ENCODE measurements around the gene NPFFR1. TPM values are rescaled to one million over a fixed set of nuclear protein-coding genes. Genes with fewer than 3 reads are reported as not detected.

Gene NPFFR1
- total RNA-seq, 1 experiment from 2014 or later = not detected

DNA sequence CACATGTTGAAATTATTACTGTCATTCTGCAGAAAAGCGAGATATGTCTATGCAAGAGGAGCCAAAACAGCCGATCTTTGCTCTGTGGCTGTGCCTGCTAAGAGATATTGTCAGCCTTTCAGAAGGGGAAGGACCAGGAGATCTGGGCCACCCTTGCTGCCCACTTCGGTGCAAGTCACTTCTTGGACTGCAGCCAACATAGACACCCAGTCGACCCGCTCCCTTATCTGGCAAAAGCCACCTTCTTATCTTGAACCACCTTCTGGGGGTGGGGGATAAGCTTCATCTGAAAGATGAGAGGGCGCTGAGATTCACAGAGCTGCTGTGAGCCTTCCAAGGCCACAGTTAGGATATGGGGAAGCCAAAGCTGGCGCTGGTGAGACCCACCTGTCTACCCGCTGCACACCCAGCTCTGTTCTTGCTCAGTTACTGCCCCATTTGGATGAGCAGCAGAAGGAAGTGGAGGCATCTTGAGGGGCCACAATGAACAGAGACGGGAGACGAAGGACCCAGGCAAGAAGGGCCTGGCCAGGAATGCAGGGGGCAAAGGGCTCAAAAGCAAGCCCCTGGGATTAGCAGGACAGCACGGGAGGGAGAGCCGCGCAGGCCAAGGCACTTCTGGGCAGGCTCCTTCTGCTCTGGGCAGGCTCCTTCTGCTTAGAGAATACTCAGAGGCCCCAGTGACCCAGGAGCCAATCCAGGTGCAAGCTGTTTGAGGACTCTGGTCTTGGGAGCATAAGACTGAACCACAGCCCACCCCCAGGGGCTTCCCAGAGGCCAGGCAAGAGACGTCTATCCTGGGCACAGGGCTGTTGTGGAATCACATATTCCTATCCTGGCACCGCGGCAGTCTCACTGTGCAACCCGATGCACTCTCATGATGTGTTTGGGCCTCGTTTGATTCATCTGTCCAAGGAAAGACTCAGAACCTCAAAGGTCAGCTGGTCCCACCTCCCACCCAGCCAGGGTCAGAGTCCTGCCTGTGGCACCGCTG lies 38.4 kb upstream of the NPFFR1 start:
- no peak overlapping the region for H3K4me3 Mint-ChIP-seq
- H3K79me2 ChIP-seq (ENCODE audit: insufficient read depth, low read length) = no peaks in the 10 kb centered on the region

More for the DNA sequence above, 38.4 kb upstream of the NPFFR1 start:
- Histone ChIP-seq H3K23me2 (ENCODE audit: insufficient read length, low read depth, low read length, poor library complexity, severe bottlenecking) (no peaks in the 10 kb centered on the region), H2BK20ac (ENCODE audit: low read depth, low read length, poor library complexity, severe bottlenecking) (no peak overlapping the region), H3K18ac (ENCODE audit: insufficient read length, low read depth, low read length) (no peak overlapping the region), H4K5ac (ENCODE audit: insufficient read length, low read depth, low read length) (no peak overlapping the region), H3K23ac (ENCODE audit: insufficient read length, low read depth, low read length) (no peak overlapping the region), H3K9ac (ENCODE audit: extremely low read depth, insufficient read length, low read length) (no peak overlapping the region), H3K4me2 (ENCODE audit: insufficient read depth, insufficient read length, low read length) (no peak overlapping the region), H2BK15ac (ENCODE audit: low read depth, low read length) (no peak overlapping the region), H2AFZ (ENCODE audit: low read length) (no peak overlapping the region), H3K27ac (ENCODE audit: insufficient read length, low read depth, low read length) (no peak overlapping the region), H2AK5ac (ENCODE audit: insufficient read length, low read length) (no peak overlapping the region), H3K79me1 (ENCODE audit: insufficient read depth, low read depth, low read length, poor library complexity, severe bottlenecking) (no peaks in the 10 kb centered on the region), H4K91ac (ENCODE audit: insufficient read length, low read depth, low read length) (no peak overlapping the region), H3K9me3 (ENCODE audit: control insufficient read depth, low read depth, low read length) (no peaks in the 10 kb centered on the region), H3K4me1 (ENCODE audit: insufficient read depth, low read length) (no peaks in the 10 kb centered on the region), H2BK5ac (ENCODE audit: insufficient read length, low read length) (no peak overlapping the region), H4K20me1 (ENCODE audit: control insufficient read depth, insufficient read depth, insufficient read length) (no peaks in the 10 kb centered on the region), H3K56ac (ENCODE audit: insufficient read length, low read depth, low read length) (no peak overlapping the region), H3T11ph (ENCODE audit: low read length) (no peak overlapping the region), H3K4ac (ENCODE audit: low read depth, low read length) (no peak overlapping the region), H3K27me3 (ENCODE audit: insufficient read depth, low read length) (no peaks in the 10 kb centered on the region), H4K8ac (replicated peaks; ENCODE audit: insufficient read length, low read depth, low read length) (no peak overlapping the region), H2BK120ac (ENCODE audit: low read depth, low read length, poor library complexity, severe bottlenecking) (no peak overlapping the region), H2BK12ac (ENCODE audit: insufficient read length, low read depth, low read length) (no peak overlapping the region), H3K14ac (ENCODE audit: insufficient read depth, low read length) (no peak overlapping the region; the same call in 1 of the 2 replicates)
- Mint-ChIP-seq H3K27ac (no peak overlapping the region), H3K27me3 (ENCODE audit: low read depth) (no peaks in the 10 kb centered on the region), H3K9me3 (no peaks in the 10 kb centered on the region), H3K36me3 (ENCODE audit: insufficient read depth in 1 of 3, low read depth in 3 of 3) (no peaks in the 10 kb centered on the region; a peak in 3 of 7 replicates), H3K4me1 (peaks cover 12 to 24% of the 10 kb centered on the region in 2 experiments; a peak in 3 of 4 replicates)
- WGBS (ENCODE audit: extremely low coverage, insufficient read length, low lambda C conversion rate) = no CpG with 5 or more reads among the region's 19 CpGs
- DNase-seq = no peak
- TF ChIP-seq, protein P1, sequence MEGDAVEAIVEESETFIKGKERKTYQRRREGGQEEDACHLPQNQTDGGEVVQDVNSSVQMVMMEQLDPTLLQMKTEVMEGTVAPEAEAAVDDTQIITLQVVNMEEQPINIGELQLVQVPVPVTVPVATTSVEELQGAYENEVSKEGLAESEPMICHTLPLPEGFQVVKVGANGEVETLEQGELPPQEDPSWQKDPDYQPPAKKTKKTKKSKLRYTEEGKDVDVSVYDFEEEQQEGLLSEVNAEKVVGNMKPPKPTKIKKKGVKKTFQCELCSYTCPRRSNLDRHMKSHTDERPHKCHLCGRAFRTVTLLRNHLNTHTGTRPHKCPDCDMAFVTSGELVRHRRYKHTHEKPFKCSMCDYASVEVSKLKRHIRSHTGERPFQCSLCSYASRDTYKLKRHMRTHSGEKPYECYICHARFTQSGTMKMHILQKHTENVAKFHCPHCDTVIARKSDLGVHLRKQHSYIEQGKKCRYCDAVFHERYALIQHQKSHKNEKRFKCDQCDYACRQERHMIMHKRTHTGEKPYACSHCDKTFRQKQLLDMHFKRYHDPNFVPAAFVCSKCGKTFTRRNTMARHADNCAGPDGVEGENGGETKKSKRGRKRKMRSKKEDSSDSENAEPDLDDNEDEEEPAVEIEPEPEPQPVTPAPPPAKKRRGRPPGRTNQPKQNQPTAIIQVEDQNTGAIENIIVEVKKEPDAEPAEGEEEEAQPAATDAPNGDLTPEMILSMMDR (conservative IDR thresholded peaks at IDR 0.05) = no peak
